DOHH2 (cell line): ENCODE data around the gene IFT20.

Experiments used
- EZH2phosphoT487 ChIP-seq: fragments of 200-600 bp; sonication (generic); IDR thresholded peaks from 2 replicates; pipeline ENCODE4 v1.6.1; 2017; ENCODE audit warnings: borderline replicate concordance, mild to moderate bottlenecking, antibody characterized with exemption, low read length, moderate library complexity, mixed read lengths
- TF ChIP-seq, protein P1 (sequence below): fragments of 200-600 bp; sonication (generic); IDR thresholded peaks from one replicate; pipeline ENCODE4 v1.5.1; 2014; ENCODE audit warnings: antibody characterized with exemption, mild to moderate bottlenecking, low read depth, low read length; ENCODE audit not compliant: poor library complexity, severe bottlenecking

DNA sequence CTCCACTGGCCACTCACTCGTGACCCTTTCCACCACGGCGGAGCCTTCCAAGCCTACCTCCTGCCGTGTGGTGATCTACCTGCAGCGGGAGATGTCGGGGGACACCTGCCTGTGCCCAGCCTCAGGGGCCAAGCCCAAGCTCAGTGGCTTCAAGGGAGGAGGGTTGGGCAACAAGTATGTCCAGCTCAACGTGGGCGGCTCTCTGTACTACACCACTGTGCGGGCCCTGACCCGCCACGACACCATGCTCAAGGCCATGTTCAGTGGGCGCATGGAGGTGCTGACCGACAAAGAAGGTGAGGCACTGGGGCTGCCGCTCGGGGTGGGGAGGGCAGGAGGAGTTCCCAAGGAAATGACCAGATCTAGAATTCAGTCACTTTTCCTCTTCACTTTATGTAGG lies 4.2 kb upstream of the IFT20 start:
- TF ChIP-seq, protein P1, sequence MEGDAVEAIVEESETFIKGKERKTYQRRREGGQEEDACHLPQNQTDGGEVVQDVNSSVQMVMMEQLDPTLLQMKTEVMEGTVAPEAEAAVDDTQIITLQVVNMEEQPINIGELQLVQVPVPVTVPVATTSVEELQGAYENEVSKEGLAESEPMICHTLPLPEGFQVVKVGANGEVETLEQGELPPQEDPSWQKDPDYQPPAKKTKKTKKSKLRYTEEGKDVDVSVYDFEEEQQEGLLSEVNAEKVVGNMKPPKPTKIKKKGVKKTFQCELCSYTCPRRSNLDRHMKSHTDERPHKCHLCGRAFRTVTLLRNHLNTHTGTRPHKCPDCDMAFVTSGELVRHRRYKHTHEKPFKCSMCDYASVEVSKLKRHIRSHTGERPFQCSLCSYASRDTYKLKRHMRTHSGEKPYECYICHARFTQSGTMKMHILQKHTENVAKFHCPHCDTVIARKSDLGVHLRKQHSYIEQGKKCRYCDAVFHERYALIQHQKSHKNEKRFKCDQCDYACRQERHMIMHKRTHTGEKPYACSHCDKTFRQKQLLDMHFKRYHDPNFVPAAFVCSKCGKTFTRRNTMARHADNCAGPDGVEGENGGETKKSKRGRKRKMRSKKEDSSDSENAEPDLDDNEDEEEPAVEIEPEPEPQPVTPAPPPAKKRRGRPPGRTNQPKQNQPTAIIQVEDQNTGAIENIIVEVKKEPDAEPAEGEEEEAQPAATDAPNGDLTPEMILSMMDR = no peak
- no peak for TF ChIP-seq EZH2phosphoT487
